GM23338 (cell line): ENCODE measurements around the gene CCDC57.

Experiments
- CREB1 ChIP-seq: fragments of 250-450 bp; sonication (Bioruptor Pico); IDR thresholded peaks from 2 replicates; pipeline ENCODE4 v1.5.0; 2020; ENCODE audit warnings: low read depth, mild to moderate bottlenecking, moderate library complexity
- EZH2 ChIP-seq: fragments of 200-600 bp; sonication (generic); IDR thresholded peaks from one replicate; pipeline ENCODE4 v1.8.0; 2017; ENCODE audit warnings: antibody characterized with exemption, mild to moderate bottlenecking, low read depth; ENCODE audit not compliant: unreplicated experiment
- EZH2phosphoT487 ChIP-seq: fragments of 200-600 bp; sonication (generic); IDR thresholded peaks from one replicate; pipeline ENCODE4 v1.8.1; 2018; ENCODE audit warnings: antibody characterized with exemption; ENCODE audit not compliant: unreplicated experiment
- JUNB ChIP-seq: IDR thresholded peaks from one replicate; pipeline ENCODE4 v1.6.1; 2016; ENCODE audit warnings: antibody characterized with exemption; ENCODE audit not compliant: unreplicated experiment
- NANOG ChIP-seq: IDR thresholded peaks from 2 replicates; pipeline ENCODE4 v1.6.1; 2016; ENCODE audit warnings: antibody characterized with exemption, borderline replicate concordance
- POLR2AphosphoS5 ChIP-seq: IDR thresholded peaks from 2 replicates; pipeline ENCODE4 v1.6.1; 2016; ENCODE audit warnings: antibody characterized with exemption, low read depth
- STAT1 ChIP-seq: IDR thresholded peaks from one replicate; pipeline ENCODE4 v1.6.1; 2016; ENCODE audit warnings: antibody characterized with exemption; ENCODE audit not compliant: unreplicated experiment
- ZNF114 ChIP-seq: fragments of 250-450 bp; sonication (Bioruptor Pico); IDR thresholded peaks from 2 replicates; pipeline ENCODE4 v1.5.0; 2020; ENCODE audit warnings: mild to moderate bottlenecking, moderate library complexity
- ZNF331 ChIP-seq: fragments of 250-450 bp; sonication (Bioruptor Pico); IDR thresholded peaks from 2 replicates; pipeline ENCODE4 v1.5.0; 2020; ENCODE audit warnings: low read depth, mild to moderate bottlenecking, moderate library complexity
- TF ChIP-seq, protein P1 (sequence below), 2 experiments: fragments of 200-600 bp in 1 of 2; sonication (generic) in 1 of 2; conservative IDR thresholded peaks; 2 replicates each; pipeline versions ENCODE4 v1.5.1 to v1.6.1; 2016 to 2017; ENCODE audit warnings: antibody characterized with exemption in 2 of 2, low read depth in 2 of 2, mild to moderate bottlenecking in 2 of 2, moderate library complexity in 1 of 2
- TF ChIP-seq, protein P2 (sequence below): IDR thresholded peaks from one replicate; pipeline ENCODE4 v1.6.1; 2018; ENCODE audit warnings: antibody characterized with exemption; ENCODE audit not compliant: unreplicated experiment
- TF ChIP-seq, protein P3 (sequence below): IDR thresholded peaks from 2 replicates; pipeline ENCODE4 v1.6.1; 2016; ENCODE audit warnings: antibody characterized with exemption
- TF ChIP-seq, protein P4 (sequence below): fragments of 250-450 bp; sonication (Bioruptor Pico); IDR thresholded peaks from 2 replicates; pipeline ENCODE4 v1.5.0; 2020; ENCODE audit warnings: mild to moderate bottlenecking, moderate library complexity

DNA sequence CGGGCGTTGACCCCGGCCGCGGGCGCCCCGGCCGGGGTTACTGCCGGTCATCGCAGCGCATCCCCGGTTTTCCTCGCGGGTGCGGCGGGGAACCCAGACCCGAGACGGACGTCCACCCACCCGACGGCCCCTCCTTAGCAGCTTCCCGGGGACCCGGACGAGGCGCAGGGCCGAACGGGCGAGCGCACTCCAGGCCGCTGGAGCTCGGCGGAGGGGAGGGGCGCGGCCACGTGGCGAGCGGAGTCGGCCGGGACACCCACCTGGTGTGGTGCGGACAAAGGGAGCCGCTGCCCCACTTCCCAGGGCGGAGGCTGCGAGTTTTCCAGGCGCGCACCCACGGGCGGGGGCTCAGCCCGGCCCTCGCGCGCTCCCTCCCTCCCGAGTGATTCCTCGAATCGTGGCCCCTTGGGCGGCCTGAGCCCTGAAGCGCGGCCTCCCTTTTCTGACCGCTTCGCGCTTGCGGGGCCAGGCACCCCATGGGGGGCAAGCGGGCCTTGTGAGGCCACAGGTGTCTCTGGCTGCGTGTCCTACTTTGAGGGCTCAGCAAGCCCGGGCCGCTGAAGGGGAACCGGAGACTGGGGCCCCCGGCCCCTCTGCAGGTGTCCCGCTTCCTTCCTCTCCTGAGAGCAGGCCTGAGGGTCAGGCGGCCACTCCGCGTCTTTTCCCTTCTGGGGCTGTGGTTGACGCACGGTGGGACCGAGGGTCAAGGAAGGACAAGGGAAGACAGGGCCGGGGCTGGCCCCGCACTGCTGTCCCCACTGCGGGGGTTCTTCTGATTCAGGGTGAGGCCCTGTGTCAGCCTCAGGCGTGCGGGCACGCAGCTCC is 113.5 kb downstream of the CCDC57 start:
- TF ChIP-seq, protein P1, sequence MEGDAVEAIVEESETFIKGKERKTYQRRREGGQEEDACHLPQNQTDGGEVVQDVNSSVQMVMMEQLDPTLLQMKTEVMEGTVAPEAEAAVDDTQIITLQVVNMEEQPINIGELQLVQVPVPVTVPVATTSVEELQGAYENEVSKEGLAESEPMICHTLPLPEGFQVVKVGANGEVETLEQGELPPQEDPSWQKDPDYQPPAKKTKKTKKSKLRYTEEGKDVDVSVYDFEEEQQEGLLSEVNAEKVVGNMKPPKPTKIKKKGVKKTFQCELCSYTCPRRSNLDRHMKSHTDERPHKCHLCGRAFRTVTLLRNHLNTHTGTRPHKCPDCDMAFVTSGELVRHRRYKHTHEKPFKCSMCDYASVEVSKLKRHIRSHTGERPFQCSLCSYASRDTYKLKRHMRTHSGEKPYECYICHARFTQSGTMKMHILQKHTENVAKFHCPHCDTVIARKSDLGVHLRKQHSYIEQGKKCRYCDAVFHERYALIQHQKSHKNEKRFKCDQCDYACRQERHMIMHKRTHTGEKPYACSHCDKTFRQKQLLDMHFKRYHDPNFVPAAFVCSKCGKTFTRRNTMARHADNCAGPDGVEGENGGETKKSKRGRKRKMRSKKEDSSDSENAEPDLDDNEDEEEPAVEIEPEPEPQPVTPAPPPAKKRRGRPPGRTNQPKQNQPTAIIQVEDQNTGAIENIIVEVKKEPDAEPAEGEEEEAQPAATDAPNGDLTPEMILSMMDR (conservative IDR thresholded peaks at IDR 0.05; ENCODE audit: low read depth in 2 of 2) = no peak
- no peak for TF ChIP-seq NANOG
- no peak for TF ChIP-seq EZH2
- TF ChIP-seq, protein P2, sequence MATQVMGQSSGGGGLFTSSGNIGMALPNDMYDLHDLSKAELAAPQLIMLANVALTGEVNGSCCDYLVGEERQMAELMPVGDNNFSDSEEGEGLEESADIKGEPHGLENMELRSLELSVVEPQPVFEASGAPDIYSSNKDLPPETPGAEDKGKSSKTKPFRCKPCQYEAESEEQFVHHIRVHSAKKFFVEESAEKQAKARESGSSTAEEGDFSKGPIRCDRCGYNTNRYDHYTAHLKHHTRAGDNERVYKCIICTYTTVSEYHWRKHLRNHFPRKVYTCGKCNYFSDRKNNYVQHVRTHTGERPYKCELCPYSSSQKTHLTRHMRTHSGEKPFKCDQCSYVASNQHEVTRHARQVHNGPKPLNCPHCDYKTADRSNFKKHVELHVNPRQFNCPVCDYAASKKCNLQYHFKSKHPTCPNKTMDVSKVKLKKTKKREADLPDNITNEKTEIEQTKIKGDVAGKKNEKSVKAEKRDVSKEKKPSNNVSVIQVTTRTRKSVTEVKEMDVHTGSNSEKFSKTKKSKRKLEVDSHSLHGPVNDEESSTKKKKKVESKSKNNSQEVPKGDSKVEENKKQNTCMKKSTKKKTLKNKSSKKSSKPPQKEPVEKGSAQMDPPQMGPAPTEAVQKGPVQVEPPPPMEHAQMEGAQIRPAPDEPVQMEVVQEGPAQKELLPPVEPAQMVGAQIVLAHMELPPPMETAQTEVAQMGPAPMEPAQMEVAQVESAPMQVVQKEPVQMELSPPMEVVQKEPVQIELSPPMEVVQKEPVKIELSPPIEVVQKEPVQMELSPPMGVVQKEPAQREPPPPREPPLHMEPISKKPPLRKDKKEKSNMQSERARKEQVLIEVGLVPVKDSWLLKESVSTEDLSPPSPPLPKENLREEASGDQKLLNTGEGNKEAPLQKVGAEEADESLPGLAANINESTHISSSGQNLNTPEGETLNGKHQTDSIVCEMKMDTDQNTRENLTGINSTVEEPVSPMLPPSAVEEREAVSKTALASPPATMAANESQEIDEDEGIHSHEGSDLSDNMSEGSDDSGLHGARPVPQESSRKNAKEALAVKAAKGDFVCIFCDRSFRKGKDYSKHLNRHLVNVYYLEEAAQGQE = no peak
- peak; percentile 47 for TF ChIP-seq POLR2AphosphoS5
- TF ChIP-seq EZH2phosphoT487 = no peak
- no peak for TF ChIP-seq JUNB
- TF ChIP-seq CREB1 (CRISPR knock-in tag) = no peak
- TF ChIP-seq ZNF114 (CRISPR knock-in tag) = no peak
- TF ChIP-seq, protein P3, sequence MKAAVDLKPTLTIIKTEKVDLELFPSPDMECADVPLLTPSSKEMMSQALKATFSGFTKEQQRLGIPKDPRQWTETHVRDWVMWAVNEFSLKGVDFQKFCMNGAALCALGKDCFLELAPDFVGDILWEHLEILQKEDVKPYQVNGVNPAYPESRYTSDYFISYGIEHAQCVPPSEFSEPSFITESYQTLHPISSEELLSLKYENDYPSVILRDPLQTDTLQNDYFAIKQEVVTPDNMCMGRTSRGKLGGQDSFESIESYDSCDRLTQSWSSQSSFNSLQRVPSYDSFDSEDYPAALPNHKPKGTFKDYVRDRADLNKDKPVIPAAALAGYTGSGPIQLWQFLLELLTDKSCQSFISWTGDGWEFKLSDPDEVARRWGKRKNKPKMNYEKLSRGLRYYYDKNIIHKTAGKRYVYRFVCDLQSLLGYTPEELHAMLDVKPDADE = no peak
- TF ChIP-seq, protein P4, sequence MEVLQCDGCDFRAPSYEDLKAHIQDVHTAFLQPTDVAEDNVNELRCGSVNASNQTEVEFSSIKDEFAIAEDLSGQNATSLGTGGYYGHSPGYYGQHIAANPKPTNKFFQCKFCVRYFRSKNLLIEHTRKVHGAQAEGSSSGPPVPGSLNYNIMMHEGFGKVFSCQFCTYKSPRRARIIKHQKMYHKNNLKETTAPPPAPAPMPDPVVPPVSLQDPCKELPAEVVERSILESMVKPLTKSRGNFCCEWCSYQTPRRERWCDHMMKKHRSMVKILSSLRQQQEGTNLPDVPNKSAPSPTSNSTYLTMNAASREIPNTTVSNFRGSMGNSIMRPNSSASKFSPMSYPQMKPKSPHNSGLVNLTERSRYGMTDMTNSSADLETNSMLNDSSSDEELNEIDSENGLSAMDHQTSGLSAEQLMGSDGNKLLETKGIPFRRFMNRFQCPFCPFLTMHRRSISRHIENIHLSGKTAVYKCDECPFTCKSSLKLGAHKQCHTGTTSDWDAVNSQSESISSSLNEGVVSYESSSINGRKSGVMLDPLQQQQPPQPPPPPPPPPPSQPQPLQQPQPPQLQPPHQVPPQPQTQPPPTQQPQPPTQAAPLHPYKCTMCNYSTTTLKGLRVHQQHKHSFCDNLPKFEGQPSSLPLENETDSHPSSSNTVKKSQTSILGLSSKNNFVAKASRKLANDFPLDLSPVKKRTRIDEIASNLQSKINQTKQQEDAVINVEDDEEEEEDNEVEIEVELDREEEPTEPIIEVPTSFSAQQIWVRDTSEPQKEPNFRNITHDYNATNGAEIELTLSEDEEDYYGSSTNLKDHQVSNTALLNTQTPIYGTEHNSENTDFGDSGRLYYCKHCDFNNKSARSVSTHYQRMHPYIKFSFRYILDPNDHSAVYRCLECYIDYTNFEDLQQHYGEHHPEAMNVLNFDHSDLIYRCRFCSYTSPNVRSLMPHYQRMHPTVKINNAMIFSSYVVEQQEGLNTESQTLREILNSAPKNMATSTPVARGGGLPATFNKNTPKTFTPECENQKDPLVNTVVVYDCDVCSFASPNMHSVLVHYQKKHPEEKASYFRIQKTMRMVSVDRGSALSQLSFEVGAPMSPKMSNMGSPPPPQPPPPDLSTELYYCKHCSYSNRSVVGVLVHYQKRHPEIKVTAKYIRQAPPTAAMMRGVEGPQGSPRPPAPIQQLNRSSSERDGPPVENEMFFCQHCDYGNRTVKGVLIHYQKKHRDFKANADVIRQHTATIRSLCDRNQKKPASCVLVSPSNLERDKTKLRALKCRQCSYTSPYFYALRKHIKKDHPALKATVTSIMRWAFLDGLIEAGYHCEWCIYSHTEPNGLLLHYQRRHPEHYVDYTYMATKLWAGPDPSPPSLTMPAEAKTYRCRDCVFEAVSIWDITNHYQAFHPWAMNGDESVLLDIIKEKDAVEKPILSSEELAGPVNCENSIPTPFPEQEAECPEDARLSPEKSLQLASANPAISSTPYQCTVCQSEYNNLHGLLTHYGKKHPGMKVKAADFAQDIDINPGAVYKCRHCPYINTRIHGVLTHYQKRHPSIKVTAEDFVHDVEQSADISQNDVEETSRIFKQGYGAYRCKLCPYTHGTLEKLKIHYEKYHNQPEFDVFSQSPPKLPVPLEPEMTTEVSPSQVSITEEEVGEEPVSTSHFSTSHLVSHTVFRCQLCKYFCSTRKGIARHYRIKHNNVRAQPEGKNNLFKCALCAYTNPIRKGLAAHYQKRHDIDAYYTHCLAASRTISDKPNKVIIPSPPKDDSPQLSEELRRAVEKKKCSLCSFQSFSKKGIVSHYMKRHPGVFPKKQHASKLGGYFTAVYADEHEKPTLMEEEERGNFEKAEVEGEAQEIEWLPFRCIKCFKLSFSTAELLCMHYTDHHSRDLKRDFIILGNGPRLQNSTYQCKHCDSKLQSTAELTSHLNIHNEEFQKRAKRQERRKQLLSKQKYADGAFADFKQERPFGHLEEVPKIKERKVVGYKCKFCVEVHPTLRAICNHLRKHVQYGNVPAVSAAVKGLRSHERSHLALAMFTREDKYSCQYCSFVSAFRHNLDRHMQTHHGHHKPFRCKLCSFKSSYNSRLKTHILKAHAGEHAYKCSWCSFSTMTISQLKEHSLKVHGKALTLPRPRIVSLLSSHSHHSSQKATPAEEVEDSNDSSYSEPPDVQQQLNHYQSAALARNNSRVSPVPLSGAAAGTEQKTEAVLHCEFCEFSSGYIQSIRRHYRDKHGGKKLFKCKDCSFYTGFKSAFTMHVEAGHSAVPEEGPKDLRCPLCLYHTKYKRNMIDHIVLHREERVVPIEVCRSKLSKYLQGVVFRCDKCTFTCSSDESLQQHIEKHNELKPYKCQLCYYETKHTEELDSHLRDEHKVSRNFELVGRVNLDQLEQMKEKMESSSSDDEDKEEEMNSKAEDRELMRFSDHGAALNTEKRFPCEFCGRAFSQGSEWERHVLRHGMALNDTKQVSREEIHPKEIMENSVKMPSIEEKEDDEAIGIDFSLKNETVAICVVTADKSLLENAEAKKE (CRISPR knock-in tag) = no peak
- TF ChIP-seq ZNF331 (CRISPR knock-in tag) = no peak
- no peak for TF ChIP-seq STAT1
